PFSK-1 (cell line): Measurements from ENCODE around the gene HBA2.

Source experiments
- FOXP2 ChIP-seq: optimal IDR thresholded peaks from 2 replicates; pipeline ENCODE3; 2011; ENCODE audit warnings: borderline replicate concordance, control low read depth, inconsistent platforms; ENCODE audit not compliant: insufficient read depth; ENCODE audit errors: extremely low read length, extremely low read depth
- POLR2AphosphoS5 ChIP-seq: IDR thresholded peaks from 2 replicates; pipeline ENCODE4 v1.6.1; 2012; ENCODE audit warnings: low read depth, mild to moderate bottlenecking, control low read depth, low read length, moderate library complexity
- REST ChIP-seq, 2 experiments: IDR thresholded peaks; 2 replicates each; pipeline versions ENCODE4 v1.6.1 to v1.8.0; 2011 to 2012; ENCODE audit warnings: low read depth in 2 of 2, low read length in 2 of 2, control low read depth in 1 of 2, inconsistent platforms in 1 of 2, mild to moderate bottlenecking in 1 of 2, moderate library complexity in 1 of 2; ENCODE audit not compliant: insufficient read depth in 1 of 2
- SIN3A ChIP-seq: IDR thresholded peaks from 2 replicates; pipeline ENCODE4 v1.6.1; 2012; ENCODE audit warnings: mild to moderate bottlenecking, low read length, moderate library complexity, borderline replicate concordance; ENCODE audit not compliant: insufficient read depth
- TAF1 ChIP-seq: IDR thresholded peaks from 2 replicates; pipeline ENCODE4 v1.6.1; 2012; ENCODE audit warnings: low read length, control low read depth, borderline replicate concordance; ENCODE audit not compliant: insufficient read depth

Gene HBA2

GRCh38 chr16:164827-165538 is 7.7 kb upstream of the HBA2 start:
- TF ChIP-seq REST (IDR thresholded peaks at IDR 0.05; ENCODE audit: insufficient read depth in 1 of 2, low read depth in 2 of 2, low read length in 2 of 2), result no peak
- TF ChIP-seq FOXP2, result no peak
- no peak for TF ChIP-seq TAF1

GRCh38 chr16:165539-166374 is 6.9 kb upstream of the HBA2 start, which contains the start of gene HBM:
Gene HBM (plus strand): TSS chr16:165978. CDS start chr16:165998, 20 bp downstream.
- no peak for TF ChIP-seq REST (IDR thresholded peaks at IDR 0.05; ENCODE audit: insufficient read depth in 1 of 2, low read depth in 2 of 2, low read length in 2 of 2)
- no peak for TF ChIP-seq SIN3A
- TF ChIP-seq TAF1, result no peak
- TF ChIP-seq POLR2AphosphoS5, result no peak
- no peak for TF ChIP-seq FOXP2

GRCh38 chr16:166375-167121 is 6.1 kb upstream of the HBA2 start:
- TF ChIP-seq FOXP2, result no peak
- no peak for TF ChIP-seq POLR2AphosphoS5
- no peak for TF ChIP-seq SIN3A
- no peak for TF ChIP-seq REST (IDR thresholded peaks at IDR 0.05; ENCODE audit: insufficient read depth in 1 of 2, low read depth in 2 of 2, low read length in 2 of 2)
- no peak for TF ChIP-seq TAF1

GRCh38 chr16:167122-167690 is 5.5 kb upstream of the HBA2 start:
- no peak for TF ChIP-seq REST (IDR thresholded peaks at IDR 0.05; ENCODE audit: insufficient read depth in 1 of 2, low read depth in 2 of 2, low read length in 2 of 2)
- TF ChIP-seq TAF1, result no peak
- TF ChIP-seq SIN3A, result no peak
- TF ChIP-seq FOXP2, result no peak
- no peak for TF ChIP-seq POLR2AphosphoS5
